ENCODE measurements around the gene MATN3.
A peak's percentile ranks its signal among the peaks of the same experiment; 100 is the strongest.
"Not testable (repeated sequence)": the region's sequence is repeated elsewhere in the genome, so short reads cannot be mapped to it uniquely, and the experiment has no call there.

Gene MATN3

GRCh38 chr2:20012282-20013125 is at the start of gene MATN3:
Gene MATN3, minus strand, starts transcription at chr2:20012668. Its CDS starts 37 bp downstream, at chr2:20012631.
- no peak for DNase-seq

GRCh38 chr2:20061940-20062339 is 49.5 kb upstream of the MATN3 start:
- no peak for DNase-seq

- no peak for DNase-seq
These were observed 49.0 kb upstream of the MATN3 start for GRCh38 chr2:20061476-20061875.

- DNase-seq, result no peak
These were observed 47.6 kb upstream of the MATN3 start for GRCh38 chr2:20060106-20060505.

DNA sequence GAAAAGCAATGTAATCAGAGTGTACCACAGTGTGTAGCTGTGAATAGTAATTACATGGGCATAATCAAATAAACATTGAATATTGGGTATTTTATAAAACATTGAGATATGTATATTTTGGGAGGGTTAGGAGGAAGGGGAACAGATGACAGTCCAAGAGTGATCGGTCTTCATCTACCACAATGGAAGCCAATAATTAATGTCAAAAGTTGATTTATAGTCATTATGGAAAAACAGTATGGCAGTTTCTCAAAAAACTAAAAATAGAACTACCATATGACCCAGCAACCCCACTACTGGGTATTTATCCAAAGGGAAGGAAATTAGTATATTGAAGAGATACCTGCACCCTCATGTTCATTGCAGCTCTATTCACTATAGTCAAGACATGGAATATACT is 44.8 kb upstream of the MATN3 start:
- DNase-seq, result no peak

DNA sequence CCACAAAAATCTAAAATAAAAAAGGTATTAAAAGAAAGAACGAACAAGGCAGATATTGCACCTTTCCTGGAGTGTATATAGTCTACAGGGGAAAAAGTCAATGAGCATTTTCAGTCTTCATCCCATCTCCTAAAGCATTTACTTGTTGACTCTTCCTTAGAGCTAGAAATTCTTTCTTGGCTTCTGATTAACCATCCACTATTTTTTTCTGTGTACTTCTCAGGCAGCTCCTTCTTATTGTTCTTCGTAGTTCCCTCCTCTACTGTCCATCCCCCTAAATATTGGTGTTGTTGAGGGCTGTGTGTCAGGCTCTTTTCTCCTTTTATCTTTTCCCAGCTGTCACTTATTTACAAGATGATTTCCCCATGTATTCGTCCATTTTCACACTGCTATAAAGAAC is 42.5 kb upstream of the MATN3 start:
- DNase-seq, result no peak

- no peak for DNase-seq
These were observed 41.7 kb upstream of the MATN3 start for GRCh38 chr2:20054119-20054518.

GRCh38 chr2:20052861-20053281 is 40.4 kb upstream of the MATN3 start:
- no peak for DNase-seq

- no peak for DNase-seq
These were observed 39.9 kb upstream of the MATN3 start for GRCh38 chr2:20052229-20052851.

DNA sequence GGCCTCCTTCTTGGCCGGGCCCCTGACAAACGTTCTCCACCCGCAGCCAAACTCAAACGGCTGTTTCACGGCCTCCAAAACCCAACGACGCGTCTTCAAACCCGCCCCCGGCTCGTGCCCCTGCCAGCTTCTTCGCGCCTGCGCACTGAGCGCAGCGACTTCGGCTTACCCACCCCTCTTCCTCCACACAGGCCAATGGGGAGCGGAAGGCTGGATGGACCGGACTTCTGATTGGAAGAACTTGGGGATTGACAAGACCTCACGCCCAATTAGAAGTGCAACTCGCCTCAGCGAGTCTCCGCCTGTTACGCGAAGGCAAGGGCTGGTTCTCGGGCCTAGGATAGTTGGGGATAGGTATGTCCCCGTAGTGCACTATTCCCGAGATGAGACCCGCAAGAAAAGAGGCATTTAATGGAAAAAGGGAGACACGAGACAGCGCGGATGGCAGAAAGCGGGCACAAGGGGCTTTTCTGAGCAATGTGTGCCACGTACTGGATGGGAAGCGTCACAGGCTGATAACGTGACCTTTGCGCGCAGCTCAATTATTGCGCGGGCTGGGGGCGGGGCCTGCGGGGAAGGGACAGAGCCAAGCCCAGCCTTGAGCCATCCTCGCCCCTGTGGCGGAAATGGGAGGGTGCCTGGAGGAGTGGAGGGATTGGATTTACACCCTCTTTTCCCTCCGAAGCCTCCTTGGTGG is 39.2 kb upstream of the MATN3 start, which contains the start of gene LAPTM4A:
TSS of gene LAPTM4A (minus strand) at position 97 of the 697 bp plus-strand sequence. CDS start 108 bp downstream, outside the sequence.
- peak; percentile 98 for DNase-seq

GRCh38 chr2:20050646-20051531 is 38.4 kb upstream of the MATN3 start:
- peak; percentile 22 for DNase-seq

- peak; percentile 48 for DNase-seq
These were observed 37.7 kb upstream of the MATN3 start for GRCh38 chr2:20050104-20050645.

DNA sequence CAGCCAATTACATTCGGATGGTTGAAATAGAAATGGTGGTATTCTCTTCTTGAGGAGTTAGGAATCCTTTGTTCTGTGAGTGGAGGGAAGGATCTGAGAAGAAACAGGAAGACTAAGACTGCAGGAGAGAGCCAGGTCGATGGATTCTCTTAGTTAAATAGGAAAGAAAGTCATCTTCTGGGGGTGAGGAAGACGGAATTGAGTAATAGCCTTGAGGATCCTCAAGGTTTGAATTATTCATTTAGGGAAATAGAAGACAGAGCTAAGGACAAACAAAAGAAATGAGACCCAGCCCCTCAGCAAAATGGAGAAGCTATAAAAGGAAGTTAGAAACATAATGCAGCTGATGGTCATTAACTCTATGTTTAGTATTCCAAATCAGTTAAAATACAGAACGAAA is 37.2 kb upstream of the MATN3 start:
- DNase-seq, result no peak

- no peak for DNase-seq
These were observed 36.3 kb upstream of the MATN3 start for GRCh38 chr2:20048488-20049448.

DNA sequence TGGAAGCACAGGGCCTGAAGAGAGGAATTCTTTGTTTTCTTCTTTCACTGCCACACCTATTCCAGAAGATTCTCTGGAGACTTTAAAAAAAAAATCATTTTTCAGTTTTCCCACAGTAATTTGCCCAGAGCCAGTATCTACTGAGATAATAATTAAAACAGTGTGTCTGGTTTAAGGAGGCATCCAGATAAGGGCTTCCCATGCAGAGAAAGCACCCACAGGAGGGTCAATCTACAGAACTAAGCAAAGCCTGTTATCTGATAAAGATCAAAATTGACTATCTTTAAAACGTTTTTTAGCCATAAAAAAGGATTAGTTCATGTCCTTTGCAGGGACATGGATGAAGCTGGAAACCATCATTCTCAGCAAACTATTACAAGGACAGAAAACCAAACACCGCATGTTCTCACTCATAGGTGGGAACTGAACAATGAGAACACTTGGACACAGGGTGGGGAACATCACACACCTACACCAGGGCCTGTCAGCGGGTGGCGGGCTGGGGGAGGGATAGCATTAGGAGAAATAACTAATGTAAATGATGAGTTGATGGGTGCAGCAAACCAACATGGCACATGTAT is 33.3 kb upstream of the MATN3 start:
- not testable (repeated sequence) for DNase-seq

GRCh38 chr2:20044778-20045177 is 32.3 kb upstream of the MATN3 start:
- no peak for DNase-seq

GRCh38 chr2:20042531-20042930 is 30.1 kb upstream of the MATN3 start:
- DNase-seq, result no peak

- DNase-seq, result no peak
These were observed 28.2 kb upstream of the MATN3 start for GRCh38 chr2:20040489-20041172.

- no peak for DNase-seq
These were observed 25.2 kb upstream of the MATN3 start for GRCh38 chr2:20037660-20038059.

Measured in activated CD4-positive, alpha-beta T cell treated with anti-CD3 and anti-CD28 coated beads for 48 hours (primary cell).